Thyroid gland (tissue), 4 donors: ENCODE data around the gene AOC1. TPM values are rescaled to one million over a fixed set of nuclear protein-coding genes. Genes with fewer than 3 reads are reported as not detected.

Experiments
- DNase-seq, 2 donors: peaks; one replicate each; pipeline ENCODE4 v3.0.0-alpha.2; 2019
- H3K27ac ChIP-seq, 3 donors: fragments of 200-600 bp; sonication (generic); 1 replicate in 2 of 3; 2 replicates in 1 of 3; pipeline ENCODE4 v1.5.1; 2016 to 2019; ENCODE audit warnings: mild to moderate bottlenecking in 1 of 3, moderate library complexity in 1 of 3
- H3K27me3 ChIP-seq: fragments of 200-600 bp; sonication (generic); one replicate; pipeline ENCODE4 v1.5.1; 2019
- H3K36me3 ChIP-seq, 2 donors: fragments of 200-600 bp; sonication (generic); one replicate each; pipeline ENCODE4 v1.5.1; 2016 to 2019
- H3K4me1 ChIP-seq, 2 donors: fragments of 200-600 bp; sonication (generic); one replicate each; pipeline ENCODE4 v1.5.1; 2017 to 2019
- H3K4me3 ChIP-seq, 3 donors: fragments of 200-600 bp; sonication (generic); replicated peaks in 1 of 3; 1 replicate in 2 of 3; 2 replicates in 1 of 3; pipeline ENCODE4 v1.5.1; 2016; ENCODE audit warnings: mild to moderate bottlenecking in 1 of 3
- H3K9me3 ChIP-seq: fragments of 200-600 bp; sonication (generic); one replicate; pipeline ENCODE4 v1.5.1; 2017
- CTCF ChIP-seq, 6 experiments: fragments of 200-600 bp in 3 of 6; fragments of 450-650 bp in 3 of 6; sonication (generic) in 3 of 6; IDR thresholded peaks; one replicate each; pipeline ENCODE4 v1.5.1; 2016 to 2019; ENCODE audit warnings: antibody characterized with exemption in 6 of 6, mild to moderate bottlenecking in 2 of 6, inconsistent platforms in 1 of 6, moderate library complexity in 1 of 6
- POLR2A ChIP-seq, 2 donors: fragments of 450-650 bp; IDR thresholded peaks; one replicate each; pipeline ENCODE4 v1.6.1; 2017; ENCODE audit warnings: antibody characterized with exemption in 2 of 2, mild to moderate bottlenecking in 2 of 2, moderate library complexity in 1 of 2
- WGBS, 2 donors: methylation state at CpG; one replicate each; pipeline ENCODE4 v1.1.5; 2017; 5-methylcytosine and 5-hydroxymethylcytosine counted together
- intact Hi-C: fragments of 100-400 bp; cut with DNase I; formaldehyde crosslinking; loops from one replicate; pipeline ENCODE4 v1.15.1; 2023
- total RNA-seq, 4 donors: library from RNA; depleted of rRNA; stranded (reverse); fragments of >200 nt; gene quantifications; one replicate each; pipeline ENCODE4 v1.2.3, GENCODE V29; 2016

Gene AOC1
- total RNA-seq, 4 donors from 2014 or later = 0.22 to 0.71 TPM; not detected in 2

- TF ChIP-seq CTCF (IDR thresholded peaks at IDR 0.05) (no peak), POLR2A (IDR thresholded peaks at IDR 0.05) (no peak)
- H3K27me3 ChIP-seq = no peaks in the 10 kb centered on the region
- no peak overlapping the region for H3K4me3 ChIP-seq
- intact Hi-C loops = no loop called here
- no peaks in the 10 kb centered on the region for H3K9me3 ChIP-seq
- H3K27ac ChIP-seq = no peak overlapping the region
- no peaks in the 10 kb centered on the region for H3K36me3 ChIP-seq
- WGBS, 2 donors = 92% methylated on average over 1 of the region's 1 CpG
- H3K4me1 ChIP-seq = no peaks in the 10 kb centered on the region
- DNase-seq = no peak
Measured at GRCh38 chr7:150835019-150835418, 17.3 kb upstream of the AOC1 start.

GRCh38 chr7:150835702-150836280 is 16.5 kb upstream of the AOC1 start:
- no peaks in the 10 kb centered on the region for H3K36me3 ChIP-seq
- no peaks in the 10 kb centered on the region for H3K4me1 ChIP-seq
- H3K27ac ChIP-seq = no peak overlapping the region
- no peak overlapping the region for H3K4me3 ChIP-seq
- no peaks in the 10 kb centered on the region for H3K27me3 ChIP-seq
- no peak for DNase-seq
- H3K9me3 ChIP-seq = no peaks in the 10 kb centered on the region
- WGBS, 2 donors = 66 to 79% methylated on average over 5 to 6 of the region's 6 CpGs
- intact Hi-C loops = no loop called here
- TF ChIP-seq CTCF (IDR thresholded peaks at IDR 0.05) = no peak

GRCh38 chr7:150838965-150839650 is 13.2 kb upstream of the AOC1 start:
- peak; percentile 53 to 63 for DNase-seq
- Histone ChIP-seq H3K27me3 (no peaks in the 10 kb centered on the region), H3K4me3 (no peak overlapping the region), H3K9me3 (no peaks in the 10 kb centered on the region), H3K36me3 (no peaks in the 10 kb centered on the region), H3K4me1 (no peaks in the 10 kb centered on the region), H3K27ac (no peak overlapping the region)
- TF ChIP-seq CTCF (IDR thresholded peaks at IDR 0.05) (no peak), POLR2A (IDR thresholded peaks at IDR 0.05) (no peak)
- 49 to 51% methylated on average over 7 of the region's 7 CpGs for WGBS, 2 donors
- intact Hi-C loops = no loop called here

GRCh38 chr7:150842018-150842417 is 10.3 kb upstream of the AOC1 start:
- intact Hi-C loops = no loop called here
- TF ChIP-seq POLR2A (IDR thresholded peaks at IDR 0.05) (no peak), CTCF (IDR thresholded peaks at IDR 0.05) (no peak)
- no peaks in the 10 kb centered on the region for H3K9me3 ChIP-seq

GRCh38 chr7:150842716-150843115 is 9.6 kb upstream of the AOC1 start:
- no peaks in the 10 kb centered on the region for H3K4me1 ChIP-seq
- TF ChIP-seq POLR2A (IDR thresholded peaks at IDR 0.05) = no peak
- no peak for TF ChIP-seq CTCF (IDR thresholded peaks at IDR 0.05)
- H3K4me3 ChIP-seq = no peak overlapping the region
- intact Hi-C loops = no loop called here
- no peak for DNase-seq
- no peak overlapping the region for H3K27ac ChIP-seq
- WGBS, 2 donors = 84 to 92% methylated on average over 3 of the region's 4 CpGs
- H3K36me3 ChIP-seq = no peaks in the 10 kb centered on the region
- no peaks in the 10 kb centered on the region for H3K27me3 ChIP-seq
- H3K9me3 ChIP-seq = no peaks in the 10 kb centered on the region

More at GRCh38 chr7:150842018-150842417, 10.3 kb upstream of the AOC1 start:
- no peaks in the 10 kb centered on the region for H3K4me1 ChIP-seq
- DNase-seq = no peak
- WGBS, 2 donors = 79 to 100% methylated on average over 3 of the region's 3 CpGs
- no peak overlapping the region for H3K27ac ChIP-seq
- no peaks in the 10 kb centered on the region for H3K27me3 ChIP-seq
- H3K36me3 ChIP-seq = no peaks in the 10 kb centered on the region
- no peak overlapping the region for H3K4me3 ChIP-seq
